ENCODE data around the gene ZBTB47.

- TF ChIP-seq CTCF (conservative IDR thresholded peaks at IDR 0.05; ENCODE audit: low read length) (no peak), EZH2phosphoT487 (IDR thresholded peaks at IDR 0.05; ENCODE audit: borderline replicate concordance) (no peak)
Measured at GRCh38 chr3:42712344-42712648, 58.8 kb downstream of the ZBTB47 start.

Data from Loucy (cell line).